NCI-H2196 (cell line): ENCODE measurements around the gene RAMAC.
"Not testable (repeated sequence)": the region's sequence is repeated elsewhere in the genome, so short reads cannot be mapped to it uniquely, and the experiment has no call there.

ENCODE experiments used
- DNase-seq: peaks from one replicate; lab custom pipeline; 2025; ENCODE audit not compliant: unreplicated experiment; lab: John Stamatoyannopoulos, UW

The RAMAC gene

GRCh38 chr15:82985688-82986441 lies at the start of gene RAMAC:
Gene RAMAC, plus strand, starts transcription at chr15:82986210. Its CDS starts 2,809 bp downstream, at chr15:82989019.
- DNase-seq: peak; percentile 90

DNA sequence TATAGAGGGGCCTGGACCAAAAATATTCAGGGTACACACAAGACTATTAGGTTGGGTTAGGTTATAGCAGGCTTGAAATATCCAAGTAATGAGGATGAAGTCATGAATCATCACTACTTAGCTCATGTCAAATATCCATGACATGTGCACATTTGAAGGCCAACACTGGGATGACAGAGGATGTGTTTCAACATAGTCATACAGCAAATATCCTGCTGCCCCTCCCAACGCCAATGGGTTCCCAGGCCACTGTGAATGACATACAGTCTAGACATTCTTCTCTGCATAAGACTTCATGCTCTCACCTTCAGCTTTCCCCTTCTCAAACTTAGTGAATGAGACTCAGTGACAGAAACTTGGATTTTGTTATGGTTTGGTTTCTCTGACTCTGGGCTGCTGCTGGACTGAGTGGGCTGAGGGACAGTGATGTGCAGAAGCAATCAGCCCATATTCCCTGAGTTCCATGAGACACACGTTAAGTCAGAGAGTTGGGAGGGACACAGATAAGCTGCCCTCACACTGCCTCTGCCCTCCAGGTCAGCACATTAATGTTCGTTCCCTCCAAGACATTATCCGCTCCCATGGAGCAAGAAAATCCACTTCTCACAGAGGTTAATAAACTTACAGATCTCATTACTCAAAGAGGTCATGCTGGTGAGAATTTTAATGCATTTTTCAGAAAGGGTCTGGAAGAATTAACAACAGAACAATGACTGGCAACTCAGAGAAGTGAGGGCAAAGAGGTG lies 48.9 kb upstream of the RAMAC start:
- no peak for DNase-seq

DNA sequence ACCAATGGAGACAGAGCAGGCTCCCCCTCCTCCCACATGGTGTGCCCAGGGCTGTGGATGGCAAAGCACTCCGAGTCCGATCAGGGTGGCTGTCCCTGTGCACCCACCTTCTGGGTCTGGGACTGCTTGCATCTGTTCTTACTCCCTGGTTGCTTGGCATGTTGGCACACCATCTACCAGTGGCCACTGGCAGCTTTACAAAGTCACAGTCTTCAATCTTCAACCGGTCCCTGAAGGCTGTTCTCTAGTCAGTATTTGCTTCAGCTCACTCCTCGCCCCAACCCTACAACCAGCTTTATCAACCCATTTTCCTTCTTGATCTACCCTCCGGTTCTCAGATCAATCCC lies 48.3 kb upstream of the RAMAC start:
- no peak for DNase-seq

- DNase-seq: not testable (repeated sequence)
Observed at GRCh38 chr15:82939678-82940077, 46.3 kb upstream of the RAMAC start.

GRCh38 chr15:82942691-82943090 lies 43.3 kb upstream of the RAMAC start:
- no peak for DNase-seq

DNA sequence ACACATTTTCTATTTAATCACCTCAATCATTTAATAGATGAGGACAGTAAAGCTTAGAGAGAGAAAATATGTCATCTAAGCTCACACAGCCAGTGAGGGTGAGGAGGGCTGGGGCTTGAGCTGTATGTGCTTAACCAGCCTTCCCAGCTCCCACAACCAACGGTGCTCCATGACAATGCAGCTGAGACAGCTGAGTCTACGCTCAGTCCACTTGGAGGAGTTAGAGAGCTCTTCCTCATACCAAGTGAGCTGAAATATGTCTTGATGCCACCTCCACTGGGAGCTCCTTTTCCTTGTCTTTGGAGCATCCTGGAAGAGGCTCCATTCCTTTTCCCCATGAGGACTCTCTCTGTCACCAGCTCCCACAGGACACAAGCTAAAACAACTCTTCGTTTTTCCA lies 42.8 kb upstream of the RAMAC start:
- no peak for DNase-seq

DNA sequence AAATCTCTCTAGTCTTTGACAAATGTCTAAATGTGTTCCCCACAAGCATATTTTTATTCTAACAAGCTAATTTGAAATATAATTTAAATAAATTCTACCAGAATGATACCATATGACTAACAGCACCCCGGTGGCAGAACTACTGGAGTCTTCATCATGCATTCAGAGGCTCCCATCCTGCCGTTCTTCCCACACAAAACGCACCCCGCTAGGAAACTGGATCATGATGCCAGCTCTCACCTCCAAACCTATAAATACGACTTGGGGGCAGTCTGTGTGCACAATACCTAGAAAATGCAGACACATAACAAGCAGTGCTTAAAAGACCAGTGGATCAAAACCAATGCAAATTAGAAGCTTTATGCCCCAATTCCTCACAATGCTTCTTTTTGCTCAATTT lies 42.0 kb upstream of the RAMAC start:
- DNase-seq: no peak

DNA sequence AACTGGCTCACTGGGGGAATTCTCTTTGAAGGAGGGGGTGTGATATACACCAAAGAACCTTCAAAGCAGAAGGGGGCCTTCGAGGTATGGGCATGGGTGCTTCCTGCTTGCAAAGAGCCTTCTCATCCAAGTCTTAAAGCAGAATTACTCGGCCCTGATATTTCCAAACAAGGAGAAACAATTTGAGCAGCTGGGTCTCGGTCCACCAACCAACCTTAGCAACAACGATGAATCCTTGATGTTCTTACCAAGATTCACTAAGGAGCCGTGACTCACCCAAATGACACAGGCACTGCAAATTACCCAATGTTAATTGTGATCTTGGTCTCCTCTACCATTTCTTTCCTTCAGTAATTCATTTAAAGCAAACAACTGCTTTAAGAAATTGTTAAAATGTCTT lies 41.2 kb upstream of the RAMAC start:
- DNase-seq: no peak

DNA sequence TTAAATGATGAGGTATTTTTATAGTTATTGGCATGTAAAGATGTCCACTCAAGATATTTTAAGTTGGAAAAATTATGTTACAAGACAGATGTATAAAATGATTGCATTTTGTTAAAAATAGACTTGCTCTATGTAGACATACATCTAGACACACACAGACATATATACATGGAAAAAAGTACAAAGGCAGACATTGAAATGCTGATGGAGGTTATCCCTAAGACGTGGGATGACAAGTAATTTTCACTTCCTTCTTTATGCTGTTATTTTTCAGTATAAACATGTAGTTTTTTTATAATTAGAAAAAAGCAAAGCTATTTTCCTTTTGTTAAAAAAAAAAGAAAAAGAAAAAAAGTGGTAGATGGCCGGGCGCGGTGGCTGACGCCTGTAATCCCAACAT lies 40.7 kb upstream of the RAMAC start:
- no peak for DNase-seq

DNA sequence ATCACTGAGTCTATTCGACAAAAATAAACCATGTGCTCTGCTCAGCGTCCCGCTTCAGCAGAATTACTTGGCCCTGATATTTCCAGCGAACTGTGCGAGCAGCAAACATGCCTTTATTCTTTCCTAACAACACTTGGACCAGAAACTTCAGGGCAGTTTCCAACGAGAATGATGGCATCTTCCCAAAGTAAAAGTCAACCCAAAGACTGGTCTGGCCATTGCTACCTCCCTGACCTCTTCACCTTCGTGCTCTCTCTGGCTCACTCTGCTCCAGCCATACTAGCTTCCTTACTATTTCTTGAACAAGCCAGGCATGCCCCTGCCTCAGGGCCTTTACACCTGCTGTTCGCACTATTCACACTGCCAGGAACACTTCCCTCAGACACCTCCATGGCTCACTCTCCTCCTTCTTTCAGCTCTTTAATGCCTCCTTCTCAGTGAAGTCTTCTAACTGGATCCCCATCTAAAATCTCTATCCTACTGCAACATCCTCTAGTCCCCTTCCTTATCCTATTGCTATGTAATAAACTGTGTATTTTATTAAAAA lies 39.8 kb upstream of the RAMAC start:
- no peak for DNase-seq

DNA sequence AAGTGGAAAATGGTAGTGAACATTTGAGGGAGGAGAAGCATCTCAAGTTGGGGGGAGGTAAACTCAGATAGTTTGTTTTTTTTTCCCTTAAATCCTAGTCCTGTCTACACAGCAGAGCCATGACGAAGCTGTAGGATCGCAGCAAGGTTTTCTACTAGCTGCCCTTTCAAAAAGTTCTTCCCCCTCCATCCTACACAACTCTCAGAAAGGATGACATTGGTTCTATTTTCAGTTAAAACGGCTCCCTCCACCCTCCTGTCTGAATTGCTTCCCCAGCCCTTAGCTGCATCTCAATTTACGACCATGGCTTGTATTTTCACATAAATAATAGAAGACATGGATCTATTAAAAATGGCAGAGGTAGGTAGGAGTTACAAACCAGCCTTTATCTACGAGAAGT lies 35.7 kb upstream of the RAMAC start:
- DNase-seq: no peak

GRCh38 chr15:82950746-82951370 lies 35.2 kb upstream of the RAMAC start:
- no peak for DNase-seq

DNA sequence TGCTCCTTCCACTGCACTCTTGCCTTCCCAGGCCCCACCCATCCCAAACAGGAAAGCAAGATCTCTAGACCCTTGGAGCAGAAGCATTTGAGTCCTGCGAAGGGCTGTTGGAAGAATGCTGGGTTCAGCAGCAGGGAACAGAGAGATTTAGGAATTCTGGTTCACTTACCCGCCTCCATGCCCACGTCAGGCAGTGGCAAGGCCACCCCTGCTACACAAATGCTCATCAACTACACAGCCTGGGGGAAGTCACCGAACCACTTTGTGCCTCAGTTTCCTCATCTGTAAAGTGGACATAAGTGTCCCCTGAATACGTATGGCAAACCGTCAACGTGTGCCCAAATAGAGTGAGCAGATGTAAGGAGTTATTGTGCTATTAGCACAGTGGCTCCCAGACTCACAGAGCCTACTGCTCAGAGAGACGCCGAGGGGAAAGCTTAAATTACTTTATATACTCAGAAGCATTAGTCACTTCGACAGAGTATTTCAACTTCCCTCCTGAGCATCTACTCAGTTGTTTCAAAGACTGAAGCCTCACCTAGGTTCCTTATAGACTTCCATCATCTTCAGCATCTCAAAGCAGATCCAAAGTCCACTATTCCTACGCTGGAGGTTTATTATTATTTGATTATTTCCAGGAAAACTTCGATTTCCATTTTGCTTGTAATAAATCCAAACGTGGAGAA lies 34.4 kb upstream of the RAMAC start:
- no peak for DNase-seq

- DNase-seq: peak; percentile 34
Observed at GRCh38 chr15:82952158-82953081, 33.6 kb upstream of the RAMAC start, which contains the start of gene HOMER2. Gene HOMER2, minus strand, starts transcription at chr15:82952720. Its CDS starts 185 bp downstream, at chr15:82952535.

DNA sequence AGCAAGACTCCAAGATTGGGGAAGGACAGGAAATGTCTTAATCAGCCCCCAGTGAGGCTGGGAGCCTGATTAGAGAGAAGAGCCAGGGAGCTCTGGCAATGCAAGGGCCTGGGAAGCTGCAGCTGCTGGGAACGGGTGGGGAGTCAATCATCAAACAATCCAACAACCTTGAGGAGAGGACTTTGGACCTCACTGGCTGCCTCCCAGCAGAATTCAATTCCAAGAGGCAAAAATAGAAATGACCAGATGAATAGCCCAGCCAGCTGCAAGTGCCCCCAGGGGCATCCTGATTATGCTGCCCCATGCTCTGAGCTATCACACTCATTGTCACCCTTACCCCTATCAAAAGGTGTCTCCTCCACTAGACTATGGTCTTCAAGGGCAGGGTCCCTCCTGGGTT lies 27.4 kb upstream of the RAMAC start:
- no peak for DNase-seq

DNA sequence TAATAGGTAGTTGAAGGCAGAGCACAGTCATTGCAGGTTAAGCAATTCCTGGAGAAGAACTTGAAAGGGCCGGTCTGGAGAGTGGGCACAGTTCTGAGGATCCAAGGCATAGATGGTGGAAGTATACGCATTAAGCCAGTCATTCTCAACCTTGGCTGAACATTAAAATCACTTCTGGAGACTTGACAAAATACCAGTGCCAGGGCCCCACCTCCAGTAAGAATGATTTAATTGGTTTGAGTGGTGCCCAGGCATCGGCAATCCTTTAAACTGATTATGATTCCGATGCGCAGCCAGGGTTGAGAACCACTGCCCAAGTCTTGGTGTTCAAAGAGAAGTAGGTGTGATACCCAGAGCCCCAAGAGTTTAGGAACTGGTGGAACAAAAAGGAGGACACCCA lies 26.6 kb upstream of the RAMAC start:
- DNase-seq: no peak

DNA sequence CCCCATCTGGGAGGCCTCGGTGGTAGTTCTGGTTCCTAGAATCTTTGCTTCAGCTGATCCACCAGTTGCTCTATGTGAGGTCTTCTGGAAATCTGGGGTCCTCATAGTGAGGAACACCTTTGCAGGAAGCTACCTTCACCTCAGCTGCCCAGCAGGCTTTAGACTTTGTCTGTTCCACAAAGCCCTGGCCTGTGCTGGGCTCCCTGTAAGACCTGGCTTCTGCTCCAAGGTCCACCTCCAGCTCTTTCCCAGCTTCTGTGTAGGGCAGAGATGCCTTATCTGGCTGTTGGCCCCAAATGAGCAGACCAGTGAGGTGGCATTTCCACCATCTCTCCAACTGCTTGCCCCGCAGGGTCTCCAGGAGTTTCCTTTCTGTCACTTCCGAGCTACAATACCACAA lies 25.2 kb upstream of the RAMAC start:
- DNase-seq: no peak

GRCh38 chr15:82963471-82964341 lies 22.3 kb upstream of the RAMAC start:
- no peak for DNase-seq

GRCh38 chr15:82964890-82965289 lies 21.1 kb upstream of the RAMAC start:
- DNase-seq: no peak
